Neuronal stem cell (in vitro differentiated cells): Measurements from ENCODE around the gene ARFRP1.

ENCODE experiments used
- DNase-seq: peaks from one replicate; pipeline ENCODE4 v3.0.0-alpha.2; 2013; ENCODE audit warnings: low spot score
- H2AFZ ChIP-seq: one replicate; pipeline ENCODE4 v1.6.1; 2013; ENCODE audit warnings: mild to moderate bottlenecking, low read length, inconsistent platforms
- H2AK5ac ChIP-seq: 2 replicates; pipeline ENCODE4 v1.6.1; 2013; ENCODE audit warnings: low read depth, mild to moderate bottlenecking, inconsistent platforms, low read length, moderate library complexity, mixed read lengths
- H2BK120ac ChIP-seq: 2 replicates; pipeline ENCODE4 v1.6.1; 2013; ENCODE audit warnings: low read depth, mild to moderate bottlenecking, inconsistent platforms, low read length, moderate library complexity, mixed read lengths
- H2BK12ac ChIP-seq: one replicate; pipeline ENCODE4 v1.6.1; 2013; ENCODE audit warnings: low read length, inconsistent platforms
- H2BK15ac ChIP-seq: 2 replicates; pipeline ENCODE4 v1.6.1; 2013; ENCODE audit warnings: mild to moderate bottlenecking, low read length, inconsistent platforms, mixed read lengths
- H2BK5ac ChIP-seq: one replicate; pipeline ENCODE4 v1.6.1; 2013; ENCODE audit warnings: inconsistent platforms, mild to moderate bottlenecking, low read length, moderate library complexity
- H3K14ac ChIP-seq: one replicate; pipeline ENCODE4 v1.6.1; 2013; ENCODE audit warnings: low read length, inconsistent platforms
- H3K18ac ChIP-seq: 2 replicates; pipeline ENCODE4 v1.6.1; 2013; ENCODE audit warnings: low read length, inconsistent platforms
- H3K23ac ChIP-seq: 2 replicates; pipeline ENCODE4 v1.6.1; 2013; ENCODE audit warnings: low read depth, mild to moderate bottlenecking, mixed read lengths, low read length, inconsistent platforms; ENCODE audit not compliant: poor library complexity
- H3K27ac ChIP-seq: replicated peaks from 3 replicates; pipeline ENCODE4 v1.5.1; 2013; ENCODE audit warnings: low read length, inconsistent platforms
- H3K27me3 ChIP-seq, 3 experiments: 2 replicates each; pipeline ENCODE4 v1.6.1; 2013; ENCODE audit warnings: low read length in 3 of 3, mild to moderate bottlenecking in 2 of 3, inconsistent platforms in 1 of 3, low read depth in 1 of 3, mixed read lengths in 1 of 3, moderate library complexity in 1 of 3; ENCODE audit not compliant: control insufficient read depth in 3 of 3, insufficient read depth in 3 of 3
- H3K36me3 ChIP-seq, 2 donors: replicated peaks in 1 of 2; 2 replicates each; pipeline ENCODE4 v1.6.1; 2013; ENCODE audit warnings: low read length in 2 of 2; ENCODE audit not compliant: control insufficient read depth in 2 of 2, insufficient read depth in 2 of 2
- H3K4ac ChIP-seq: 2 replicates; pipeline ENCODE4 v1.6.1; 2013; ENCODE audit warnings: inconsistent platforms, mild to moderate bottlenecking, low read length, moderate library complexity
- H3K4me1 ChIP-seq, 2 donors: 1 replicate in 1 of 2; 2 replicates in 1 of 2; pipeline ENCODE4 v1.6.1; 2013; ENCODE audit warnings: low read length in 2 of 2, low read depth in 1 of 2; ENCODE audit not compliant: control insufficient read depth in 2 of 2, insufficient read depth in 1 of 2
- H3K4me2 ChIP-seq: one replicate; pipeline ENCODE4 v1.6.1; 2013; ENCODE audit warnings: mild to moderate bottlenecking, low read length, inconsistent platforms; ENCODE audit not compliant: insufficient read depth, poor library complexity, severe bottlenecking
- H3K4me3 ChIP-seq, 2 donors: 2 replicates each; pipeline ENCODE4 v1.5.1; 2013; ENCODE audit warnings: low read length in 2 of 2, mild to moderate bottlenecking in 2 of 2, inconsistent platforms in 1 of 2, moderate library complexity in 1 of 2
- H3K79me1 ChIP-seq: one replicate; pipeline ENCODE4 v1.6.1; 2013; ENCODE audit warnings: low read depth, mild to moderate bottlenecking, inconsistent platforms, low read length, moderate library complexity
- H3K9ac ChIP-seq: one replicate; pipeline ENCODE4 v1.6.1; 2013; ENCODE audit warnings: mild to moderate bottlenecking, low read depth, low read length, inconsistent platforms; ENCODE audit not compliant: poor library complexity
- H3K9me3 ChIP-seq, 2 donors: replicated peaks in 1 of 2; 2 replicates each; pipeline versions ENCODE3 to v1.6.1; 2013; ENCODE audit warnings: low read length in 2 of 2, mild to moderate bottlenecking in 2 of 2, inconsistent platforms in 1 of 2, low read depth in 1 of 2, mixed read lengths in 1 of 2, moderate library complexity in 1 of 2; ENCODE audit not compliant: control insufficient read depth in 2 of 2, insufficient read depth in 1 of 2
- H4K8ac ChIP-seq: one replicate; pipeline ENCODE4 v1.6.1; 2013; ENCODE audit warnings: low read depth, mild to moderate bottlenecking, inconsistent platforms, low read length, moderate library complexity
- H4K91ac ChIP-seq: one replicate; pipeline ENCODE4 v1.6.1; 2013; ENCODE audit warnings: low read length, low read depth, mild to moderate bottlenecking, inconsistent platforms; ENCODE audit not compliant: poor library complexity
- WGBS, 2 donors: extraction: QIAGEN DNeasy Blood & Tissue Kit; methylation state at CpG; one replicate each; pipeline ENCODE4 v1.1.7; 2013; ENCODE audit warnings: missing lambda C conversion rate in 2 of 2, mixed read lengths in 1 of 2; ENCODE audit not compliant: insufficient read length in 2 of 2, insufficient replicate concordance in 1 of 2; ENCODE audit errors: extremely low coverage in 2 of 2; 5-methylcytosine and 5-hydroxymethylcytosine counted together

Gene ARFRP1

GRCh38 chr20:63735859-63736718 is 28.3 kb upstream of the ARFRP1 start, which contains the start of gene LIME1:
LIME1 (plus strand) TSS chr20:63736664; CDS start chr20:63737550, 886 bp downstream.
- DNase-seq, result no peak
- H3K18ac ChIP-seq, result peak within 1 kb of the TSS; percentile 48
- peak within 1 kb of the TSS; percentile 30 for H4K91ac ChIP-seq
- H3K9me3 ChIP-seq, result peaks cover 0 to 3% of the 10 kb centered on the region in 2 donors
- no peak within 1 kb of the TSS for H2BK15ac ChIP-seq
- no peak within 1 kb of the TSS for H3K14ac ChIP-seq
- H3K9ac ChIP-seq, result peak within 1 kb of the TSS; percentile 94
- H3K4me1 ChIP-seq, result peaks cover 4 to 16% of the 10 kb centered on the region in 2 donors
- H2BK5ac ChIP-seq, result peak within 1 kb of the TSS; percentile 75
- no peak within 1 kb of the TSS for H3K4me3 ChIP-seq
- peak within 1 kb of the TSS; percentile 83 for H3K23ac ChIP-seq
- H2AK5ac ChIP-seq, result peak within 1 kb of the TSS; percentile 88
- no peaks in the 10 kb centered on the region for H3K27me3 ChIP-seq
- H2BK12ac ChIP-seq, result no peak within 1 kb of the TSS
- H3K27ac ChIP-seq, result no peak within 1 kb of the TSS
- H2BK120ac ChIP-seq, result no peak within 1 kb of the TSS
- H4K8ac ChIP-seq, result no peak within 1 kb of the TSS
- H3K79me1 ChIP-seq, result peaks cover 27% of the 10 kb centered on the region
- no peak within 1 kb of the TSS for H3K4ac ChIP-seq
- no peak within 1 kb of the TSS for H2AFZ ChIP-seq
- WGBS, 2 donors, result no CpG with 5 or more reads among the region's 31 CpGs
- peak within 1 kb of the TSS; percentile 97 for H3K4me2 ChIP-seq
- peaks cover 33 to 45% of the 10 kb centered on the region in 2 donors for H3K36me3 ChIP-seq

- H4K8ac ChIP-seq, result no peak overlapping the region
- no peak overlapping the region for H3K18ac ChIP-seq
- no peak overlapping the region for H3K4me3 ChIP-seq
- no peak overlapping the region for H2AFZ ChIP-seq
- no peak overlapping the region for H2AK5ac ChIP-seq
- H3K36me3 ChIP-seq, result peaks cover 34 to 46% of the 10 kb centered on the region in 2 donors
- H3K79me1 ChIP-seq, result peaks cover 26% of the 10 kb centered on the region
- H3K27ac ChIP-seq, result no peak overlapping the region
- H2BK120ac ChIP-seq, result no peak overlapping the region
- no peaks in the 10 kb centered on the region for H3K27me3 ChIP-seq
- no peak overlapping the region for H3K4ac ChIP-seq
- no peak overlapping the region for H3K4me2 ChIP-seq
- peaks cover 0 to 3% of the 10 kb centered on the region in 2 donors for H3K9me3 ChIP-seq
- H3K4me1 ChIP-seq, result peaks cover 4 to 15% of the 10 kb centered on the region in 2 donors
- no peak overlapping the region for H4K91ac ChIP-seq
- H2BK15ac ChIP-seq, result no peak overlapping the region
- peak overlapping the region; percentile 34 for H3K23ac ChIP-seq
- no peak overlapping the region for H2BK12ac ChIP-seq
- no peak for DNase-seq
- no CpG with 5 or more reads among the region's 48 CpGs for WGBS, 2 donors
- H3K14ac ChIP-seq, result no peak overlapping the region
- peak overlapping the region; percentile 53 for H2BK5ac ChIP-seq
- H3K9ac ChIP-seq, result peak overlapping the region; percentile 21
These were observed 27.4 kb upstream of the ARFRP1 start for GRCh38 chr20:63734946-63735858.

- H4K91ac ChIP-seq, result no peak overlapping the region
- no peak overlapping the region for H3K27ac ChIP-seq
- DNase-seq, result no peak
- no CpG with 5 or more reads among the region's 25 CpGs for WGBS, 2 donors
- H3K9ac ChIP-seq, result peak overlapping the region; percentile 21
- H3K4me2 ChIP-seq, result no peak overlapping the region
- H3K4ac ChIP-seq, result no peak overlapping the region
- H3K14ac ChIP-seq, result no peak overlapping the region
- no peak overlapping the region for H2AK5ac ChIP-seq
- H3K4me1 ChIP-seq, result peaks cover 4 to 15% of the 10 kb centered on the region in 2 donors
- no peak overlapping the region for H2BK12ac ChIP-seq
- no peak overlapping the region for H2BK120ac ChIP-seq
- no peak overlapping the region for H2BK15ac ChIP-seq
- no peak overlapping the region for H4K8ac ChIP-seq
- peak overlapping the region in 1 of 2 donors; percentile 23 for H3K4me3 ChIP-seq
- peak overlapping the region; percentile 53 for H2BK5ac ChIP-seq
- peak overlapping the region; percentile 34 for H3K23ac ChIP-seq
- H3K27me3 ChIP-seq, result no peaks in the 10 kb centered on the region
- peaks cover 36 to 55% of the 10 kb centered on the region in 2 donors for H3K36me3 ChIP-seq
- H2AFZ ChIP-seq, result no peak overlapping the region
- no peak overlapping the region for H3K18ac ChIP-seq
- H3K79me1 ChIP-seq, result peaks cover 26% of the 10 kb centered on the region
- peaks cover 0 to 3% of the 10 kb centered on the region in 2 donors for H3K9me3 ChIP-seq
These were observed 26.6 kb upstream of the ARFRP1 start for GRCh38 chr20:63734111-63734945.
